ENCODE data around the gene TSEN15. TPM values are rescaled to one million over a fixed set of nuclear protein-coding genes. Genes with fewer than 3 reads are reported as not detected.

Gene TSEN15
- total RNA-seq, 2 donors from 2014 or later, result 17.1 to 23.1 TPM

DNA sequence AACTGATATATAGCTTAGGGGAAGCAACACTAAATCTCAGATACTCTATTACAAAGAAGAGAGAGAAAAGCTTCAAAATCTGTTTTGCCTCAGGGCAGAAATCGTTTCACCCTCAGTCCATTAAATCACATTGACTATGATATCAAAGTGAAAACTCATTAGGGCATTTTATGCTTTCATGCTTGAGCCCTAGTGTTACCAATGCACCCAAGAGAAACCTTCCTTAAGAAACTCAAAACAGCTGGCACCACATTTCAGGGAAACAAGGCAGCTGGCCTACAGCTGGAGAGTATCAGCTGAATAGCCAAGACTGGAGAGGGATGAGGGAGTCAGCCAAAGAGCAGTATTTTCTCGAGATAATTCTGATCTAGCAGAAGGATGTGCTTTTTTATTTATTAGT, 28.9 kb upstream of the TSEN15 start:
- Histone ChIP-seq H3K27ac (peak overlapping the region in 2 of 4 donors; percentile 27 to 28), H3K36me3 (replicated peaks in 1 of 2; ENCODE audit: insufficient read depth in 1 of 2, low read depth in 2 of 2) (no peaks in the 10 kb centered on the region), H3K4me1 (peaks cover 31% of the 10 kb centered on the region), H3K4me3 (no peak overlapping the region), H3K27me3 (no peaks in the 10 kb centered on the region), H3K9me3 (no peaks in the 10 kb centered on the region)
- TF ChIP-seq, protein P1, sequence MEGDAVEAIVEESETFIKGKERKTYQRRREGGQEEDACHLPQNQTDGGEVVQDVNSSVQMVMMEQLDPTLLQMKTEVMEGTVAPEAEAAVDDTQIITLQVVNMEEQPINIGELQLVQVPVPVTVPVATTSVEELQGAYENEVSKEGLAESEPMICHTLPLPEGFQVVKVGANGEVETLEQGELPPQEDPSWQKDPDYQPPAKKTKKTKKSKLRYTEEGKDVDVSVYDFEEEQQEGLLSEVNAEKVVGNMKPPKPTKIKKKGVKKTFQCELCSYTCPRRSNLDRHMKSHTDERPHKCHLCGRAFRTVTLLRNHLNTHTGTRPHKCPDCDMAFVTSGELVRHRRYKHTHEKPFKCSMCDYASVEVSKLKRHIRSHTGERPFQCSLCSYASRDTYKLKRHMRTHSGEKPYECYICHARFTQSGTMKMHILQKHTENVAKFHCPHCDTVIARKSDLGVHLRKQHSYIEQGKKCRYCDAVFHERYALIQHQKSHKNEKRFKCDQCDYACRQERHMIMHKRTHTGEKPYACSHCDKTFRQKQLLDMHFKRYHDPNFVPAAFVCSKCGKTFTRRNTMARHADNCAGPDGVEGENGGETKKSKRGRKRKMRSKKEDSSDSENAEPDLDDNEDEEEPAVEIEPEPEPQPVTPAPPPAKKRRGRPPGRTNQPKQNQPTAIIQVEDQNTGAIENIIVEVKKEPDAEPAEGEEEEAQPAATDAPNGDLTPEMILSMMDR (IDR thresholded peaks at IDR 0.05), result no peak
- no peak for TF ChIP-seq POLR2A (IDR thresholded peaks at IDR 0.05)
- 20 to 31% methylated on average over 2 of the region's 2 CpGs for WGBS, 2 donors
- ATAC-seq (peak; percentile 75), DNase-seq (peak; percentile 44 to 81 (median 66))
- intact Hi-C loops (cut with DNase I), result no loop called here

DNA sequence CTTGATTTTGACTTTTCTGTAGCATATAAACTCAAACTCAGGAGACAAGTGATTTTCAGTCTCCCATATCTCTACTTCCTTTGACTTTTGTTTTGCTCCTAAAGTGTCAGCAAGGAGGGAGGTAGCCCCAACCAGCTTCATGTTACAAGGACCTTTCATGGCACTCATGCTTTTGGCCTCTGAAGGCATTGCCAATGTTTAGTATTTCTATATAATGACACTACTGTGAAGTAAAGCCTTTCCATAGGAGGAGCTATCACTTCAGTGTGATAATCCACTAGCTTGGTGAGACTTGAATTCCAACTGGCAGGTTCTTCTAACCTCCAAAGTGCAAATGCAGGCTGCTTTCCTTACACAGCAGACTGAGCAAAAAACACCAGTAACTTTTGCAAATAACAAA, 28.4 kb upstream of the TSEN15 start:
- peak overlapping the region in 1 of 4 donors; percentile 28 for H3K27ac ChIP-seq

GRCh38 chr1:184025242-184025675, 26.3 kb upstream of the TSEN15 start:
- intact Hi-C loops (cut with DNase I), result no loop called here
- peak in 3 of 4 donors; percentile 17 to 42 (median 38) for DNase-seq
- ATAC-seq, result no peak
- H3K4me3 ChIP-seq, result no peak overlapping the region
- no peaks in the 10 kb centered on the region for H3K36me3 ChIP-seq (replicated peaks in 1 of 2; ENCODE audit: insufficient read depth in 1 of 2, low read depth in 2 of 2)
- H3K27me3 ChIP-seq, result no peaks in the 10 kb centered on the region
- H3K9me3 ChIP-seq, result no peaks in the 10 kb centered on the region
- H3K4me1 ChIP-seq, result peaks cover 42% of the 10 kb centered on the region
- H3K27ac ChIP-seq, result peak overlapping the region in 1 of 4 donors; percentile 0
- no peak for TF ChIP-seq POLR2A (IDR thresholded peaks at IDR 0.05)
- TF ChIP-seq, protein P1 (IDR thresholded peaks at IDR 0.05), result no peak
- WGBS, 2 donors, result 28 to 40% methylated on average over 1 of the region's 1 CpG

More for the DNA sequence above, 28.4 kb upstream of the TSEN15 start:
- TF ChIP-seq, protein P1 (IDR thresholded peaks at IDR 0.05), result no peak
- no peak for TF ChIP-seq POLR2A (IDR thresholded peaks at IDR 0.05)
- no peak for ATAC-seq
- H3K9me3 ChIP-seq, result no peaks in the 10 kb centered on the region
- H3K4me1 ChIP-seq, result peaks cover 31% of the 10 kb centered on the region
- no peaks in the 10 kb centered on the region for H3K36me3 ChIP-seq (replicated peaks in 1 of 2; ENCODE audit: insufficient read depth in 1 of 2, low read depth in 2 of 2)
- H3K27me3 ChIP-seq, result no peaks in the 10 kb centered on the region
- intact Hi-C loops (cut with DNase I), result no loop called here
- DNase-seq, result no peak
- H3K4me3 ChIP-seq, result no peak overlapping the region

GRCh38 chr1:184027826-184028695, 23.5 kb upstream of the TSEN15 start:
- Histone ChIP-seq H3K4me3 (no peak overlapping the region), H3K4me1 (peaks cover 27% of the 10 kb centered on the region), H3K27ac (no peak overlapping the region), H3K36me3 (replicated peaks in 1 of 2; ENCODE audit: insufficient read depth in 1 of 2, low read depth in 2 of 2) (no peaks in the 10 kb centered on the region), H3K27me3 (no peaks in the 10 kb centered on the region), H3K9me3 (no peaks in the 10 kb centered on the region)
- intact Hi-C loops (cut with DNase I), result no loop called here
- ATAC-seq (no peak), DNase-seq (no peak)
- TF ChIP-seq POLR2A (IDR thresholded peaks at IDR 0.05), result no peak
- TF ChIP-seq, protein P1 (IDR thresholded peaks at IDR 0.05), result no peak
- WGBS, 2 donors, result 78 to 90% methylated on average over 6 of the region's 6 CpGs

Measured in body of pancreas (tissue), 4 donors.